Stimulated activated CD4-positive, alpha-beta T cell treated with anti-CD3 and anti-CD28 coated beads, Interleukin-1b, Interleukin-23, amount 100 ng/mL, for 1 hour (primary cell): Measurements from ENCODE around the gene FBXW8.

Experiments used
- DNase-seq, 2 donors: peaks; one replicate each; pipeline ENCODE4 v3.0.0-alpha.2; 2020; ENCODE audit warnings: low read depth in 2 of 2

The FBXW8 gene

GRCh38 chr12:116955382-116956021 lies 44.8 kb downstream of the FBXW8 start:
- DNase-seq: no peak

GRCh38 chr12:116958402-116959197 lies 47.9 kb downstream of the FBXW8 start:
- DNase-seq: no peak

GRCh38 chr12:116959198-116959460 lies 48.4 kb downstream of the FBXW8 start:
- DNase-seq: no peak

- no peak for DNase-seq
These were observed 49.2 kb downstream of the FBXW8 start for GRCh38 chr12:116959845-116960514.

GRCh38 chr12:116962197-116962596 lies 51.4 kb downstream of the FBXW8 start:
- DNase-seq: no peak

GRCh38 chr12:116962783-116963356 lies 52.1 kb downstream of the FBXW8 start:
- DNase-seq: no peak

GRCh38 chr12:116964054-116965050 lies 53.6 kb downstream of the FBXW8 start:
- DNase-seq: no peak

- DNase-seq: no peak
These were observed 58.2 kb downstream of the FBXW8 start for GRCh38 chr12:116968986-116969385.

GRCh38 chr12:116969615-116970585 lies 59.1 kb downstream of the FBXW8 start:
- no peak for DNase-seq

GRCh38 chr12:116971222-116971621 lies 60.5 kb downstream of the FBXW8 start:
- DNase-seq: no peak

- DNase-seq: no peak
These were observed 65.1 kb downstream of the FBXW8 start for GRCh38 chr12:116975779-116976393.

GRCh38 chr12:116977465-116978380 lies 67.0 kb downstream of the FBXW8 start:
- DNase-seq: no peak

GRCh38 chr12:116978791-116979508 lies 68.2 kb downstream of the FBXW8 start:
- DNase-seq: no peak

GRCh38 chr12:116980083-116980482 lies 69.3 kb downstream of the FBXW8 start:
- DNase-seq: no peak

- DNase-seq: no peak
These were observed 72.2 kb downstream of the FBXW8 start for GRCh38 chr12:116982791-116983411.

GRCh38 chr12:116984098-116984497 lies 73.3 kb downstream of the FBXW8 start:
- DNase-seq: no peak

- no peak for DNase-seq
These were observed 79.6 kb downstream of the FBXW8 start for GRCh38 chr12:116990329-116990728.
